ENCODE results near the gene AHDC1.

AHDC1 gene

GRCh38 chr1:27569506-27570291 lies 34.2 kb downstream of the AHDC1 start (continued):
- no peak for TF ChIP-seq PRDM4 (tag by site-specific recombination; IDR thresholded peaks at IDR 0.05)
- no peak for TF ChIP-seq ZNF501 (tag by site-specific recombination; IDR thresholded peaks at IDR 0.05)
- no peak for TF ChIP-seq ZBTB49 (tag by site-specific recombination; IDR thresholded peaks at IDR 0.05; ENCODE audit: low read depth)
- TF ChIP-seq MYNN (tag by site-specific recombination; IDR thresholded peaks at IDR 0.05; ENCODE audit: borderline replicate concordance), result no peak
- no peak for TF ChIP-seq REPIN1 (tag by site-specific recombination; IDR thresholded peaks at IDR 0.05; ENCODE audit: low read depth)
- TF ChIP-seq ZNF473 (tag by site-specific recombination; IDR thresholded peaks at IDR 0.05), result no peak
- no peak for TF ChIP-seq ZNF221 (tag by site-specific recombination; IDR thresholded peaks at IDR 0.05; ENCODE audit: borderline replicate concordance)
- no peak for TF ChIP-seq ZNF155 (tag by site-specific recombination; IDR thresholded peaks at IDR 0.05)
- no peak for TF ChIP-seq OSR2 (tag by site-specific recombination; IDR thresholded peaks at IDR 0.05)
- TF ChIP-seq ZNF2 (tag by site-specific recombination; IDR thresholded peaks at IDR 0.05), result no peak
- TF ChIP-seq ZNF704 (tag by site-specific recombination; IDR thresholded peaks at IDR 0.05), result no peak
- TF ChIP-seq ZBTB48 (tag by site-specific recombination; IDR thresholded peaks at IDR 0.05), result peak; percentile 13; the same call in 1 of the 2 replicates
- no peak for TF ChIP-seq MZF1 (tag by site-specific recombination; IDR thresholded peaks at IDR 0.05; ENCODE audit: borderline replicate concordance)
- TF ChIP-seq HIC1 (tag by site-specific recombination; IDR thresholded peaks at IDR 0.05), result peak; percentile 32
- no peak for TF ChIP-seq MEIS1 (CRISPR knock-in tag; IDR thresholded peaks at IDR 0.05; ENCODE audit: borderline replicate concordance)
- TF ChIP-seq ATF2 (tag by site-specific recombination; IDR thresholded peaks at IDR 0.05; ENCODE audit: low read depth), result no peak
- TF ChIP-seq ZNF169 (tag by site-specific recombination; IDR thresholded peaks at IDR 0.05), result no peak
- TF ChIP-seq ZNF239 (tag by site-specific recombination; IDR thresholded peaks at IDR 0.05), result no peak
- no peak for TF ChIP-seq ZNF514 (tag by site-specific recombination; IDR thresholded peaks at IDR 0.05)
- no peak for TF ChIP-seq PATZ1 (tag by site-specific recombination; IDR thresholded peaks at IDR 0.05)
- TF ChIP-seq OVOL3 (tag by site-specific recombination; IDR thresholded peaks at IDR 0.05), result no peak
- no peak for TF ChIP-seq ZNF549 (tag by site-specific recombination; IDR thresholded peaks at IDR 0.05)
- no peak for TF ChIP-seq ZNF791 (tag by site-specific recombination; IDR thresholded peaks at IDR 0.05)
- no peak for TF ChIP-seq RBAK (tag by site-specific recombination; IDR thresholded peaks at IDR 0.05)
- TF ChIP-seq ZNF830 (tag by site-specific recombination; IDR thresholded peaks at IDR 0.05; ENCODE audit: low read depth), result no peak
- no peak for TF ChIP-seq ZNF670 (tag by site-specific recombination; IDR thresholded peaks at IDR 0.05; ENCODE audit: low read depth)
- TF ChIP-seq ZNF121 (tag by site-specific recombination; IDR thresholded peaks at IDR 0.05), result no peak
- TF ChIP-seq IKZF3 (tag by site-specific recombination; IDR thresholded peaks at IDR 0.05), result 0 out of 2 replicates have a peak, but pooled peaks have one; percentile 23
- no peak for TF ChIP-seq SCRT1 (tag by site-specific recombination; IDR thresholded peaks at IDR 0.05; ENCODE audit: borderline replicate concordance)
